Measurements from ENCODE around the gene ZNF865. TPM values are rescaled to one million over a fixed set of nuclear protein-coding genes. Genes with fewer than 3 reads are reported as not detected.
A peak's percentile ranks its signal among the peaks of the same experiment; 100 is the strongest.

Gene ZNF865
- total RNA-seq, 1 donor from 2014 or later, result 0.53 TPM

- H3K27me3 ChIP-seq (ENCODE audit: control insufficient read depth, insufficient read depth, low read length), result no peaks in the 10 kb centered on the region
- H3K4me3 ChIP-seq (ENCODE audit: low read depth, low read length), result no peak overlapping the region
- FAIRE-seq, result no peak
- DNase-seq (ENCODE audit: low read depth), result no peak
- TF ChIP-seq, protein P1, sequence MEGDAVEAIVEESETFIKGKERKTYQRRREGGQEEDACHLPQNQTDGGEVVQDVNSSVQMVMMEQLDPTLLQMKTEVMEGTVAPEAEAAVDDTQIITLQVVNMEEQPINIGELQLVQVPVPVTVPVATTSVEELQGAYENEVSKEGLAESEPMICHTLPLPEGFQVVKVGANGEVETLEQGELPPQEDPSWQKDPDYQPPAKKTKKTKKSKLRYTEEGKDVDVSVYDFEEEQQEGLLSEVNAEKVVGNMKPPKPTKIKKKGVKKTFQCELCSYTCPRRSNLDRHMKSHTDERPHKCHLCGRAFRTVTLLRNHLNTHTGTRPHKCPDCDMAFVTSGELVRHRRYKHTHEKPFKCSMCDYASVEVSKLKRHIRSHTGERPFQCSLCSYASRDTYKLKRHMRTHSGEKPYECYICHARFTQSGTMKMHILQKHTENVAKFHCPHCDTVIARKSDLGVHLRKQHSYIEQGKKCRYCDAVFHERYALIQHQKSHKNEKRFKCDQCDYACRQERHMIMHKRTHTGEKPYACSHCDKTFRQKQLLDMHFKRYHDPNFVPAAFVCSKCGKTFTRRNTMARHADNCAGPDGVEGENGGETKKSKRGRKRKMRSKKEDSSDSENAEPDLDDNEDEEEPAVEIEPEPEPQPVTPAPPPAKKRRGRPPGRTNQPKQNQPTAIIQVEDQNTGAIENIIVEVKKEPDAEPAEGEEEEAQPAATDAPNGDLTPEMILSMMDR (IDR thresholded peaks at IDR 0.05; ENCODE audit: insufficient read depth, low read length, severe bottlenecking), result no peak
- peaks cover 3% of the 10 kb centered on the region for H3K36me3 ChIP-seq (ENCODE audit: control insufficient read depth, insufficient read depth, low read length)
Measured at GRCh38 chr19:55644842-55645511, 39.5 kb downstream of the ZNF865 start.

GRCh38 chr19:55645512-55645881 lies 40.0 kb downstream of the ZNF865 start:
- H3K36me3 ChIP-seq (ENCODE audit: control insufficient read depth, insufficient read depth, low read length), result peaks cover 3% of the 10 kb centered on the region
- no peaks in the 10 kb centered on the region for H3K27me3 ChIP-seq (ENCODE audit: control insufficient read depth, insufficient read depth, low read length)
- DNase-seq (ENCODE audit: low read depth) (no peak), FAIRE-seq (no peak)
- H3K4me3 ChIP-seq (ENCODE audit: low read depth, low read length), result no peak overlapping the region
- TF ChIP-seq, protein P1 (IDR thresholded peaks at IDR 0.05; ENCODE audit: insufficient read depth, low read length, severe bottlenecking), result no peak

- TF ChIP-seq, protein P1 (IDR thresholded peaks at IDR 0.05; ENCODE audit: insufficient read depth, low read length, severe bottlenecking), result no peak
- DNase-seq (ENCODE audit: low read depth), result no peak
- H3K36me3 ChIP-seq (ENCODE audit: control insufficient read depth, insufficient read depth, low read length), result peaks cover 3% of the 10 kb centered on the region
- no peaks in the 10 kb centered on the region for H3K27me3 ChIP-seq (ENCODE audit: control insufficient read depth, insufficient read depth, low read length)
- FAIRE-seq, result no peak
- peak overlapping the region; percentile 76 for H3K4me3 ChIP-seq (ENCODE audit: low read depth, low read length)
Measured at GRCh38 chr19:55646889-55647731, 41.7 kb downstream of the ZNF865 start.

DNA sequence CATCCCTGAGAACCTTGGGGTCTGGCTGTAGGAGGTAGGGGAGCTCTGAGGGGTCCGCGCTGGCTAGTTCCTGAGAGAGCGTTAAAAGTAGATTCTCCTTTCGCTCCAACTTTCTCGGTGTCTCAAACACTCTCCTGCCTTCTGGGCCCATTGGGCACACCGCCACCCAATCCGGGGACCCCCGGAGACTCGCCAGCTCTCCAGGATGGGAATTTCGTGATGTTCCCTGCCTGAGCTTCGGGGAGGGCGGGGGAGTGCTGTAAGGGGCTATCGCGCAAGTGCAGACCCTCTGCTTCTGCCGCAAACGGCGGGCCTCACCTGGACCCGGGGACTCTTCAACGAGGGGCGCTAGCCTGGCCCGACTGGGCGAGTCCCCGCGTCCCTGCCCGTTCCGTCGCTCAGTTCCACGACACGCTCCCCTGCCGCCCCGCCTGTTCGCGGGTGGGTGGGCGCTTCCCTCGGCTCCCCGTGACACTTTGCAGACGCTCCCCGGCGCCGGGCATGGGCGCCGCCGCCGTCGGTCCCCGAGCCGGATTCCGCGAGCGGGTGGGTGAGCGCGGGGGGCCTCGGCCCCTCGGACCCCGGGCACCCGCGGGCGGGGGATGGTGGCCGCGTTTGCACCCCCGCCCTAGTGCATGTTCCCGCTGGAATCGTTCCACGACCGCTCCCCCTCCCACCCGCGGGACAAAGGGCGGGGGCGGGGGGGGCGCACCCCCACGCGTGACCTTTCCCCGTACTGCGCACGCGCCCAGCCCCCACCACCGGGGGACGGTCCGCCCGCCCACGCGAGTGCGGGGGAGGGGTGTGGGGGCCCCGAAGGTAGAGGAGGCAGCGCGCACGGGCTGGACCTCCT lies 42.5 kb downstream of the ZNF865 start, which contains the start of gene CCDC106:
Gene CCDC106, plus strand, starts transcription at position 481 of the 853 bp plus-strand sequence. CDS start 835 bp downstream, outside the sequence.
- TF ChIP-seq, protein P1 (IDR thresholded peaks at IDR 0.05; ENCODE audit: insufficient read depth, low read length, severe bottlenecking), result no peak
- H3K27me3 ChIP-seq (ENCODE audit: control insufficient read depth, insufficient read depth, low read length), result no peaks in the 10 kb centered on the region
- H3K36me3 ChIP-seq (ENCODE audit: control insufficient read depth, insufficient read depth, low read length), result peaks cover 3% of the 10 kb centered on the region
- H3K4me3 ChIP-seq (ENCODE audit: low read depth, low read length), result peak within 1 kb of the TSS; percentile 76
- FAIRE-seq (no peak), DNase-seq (ENCODE audit: low read depth) (no peak)

DNA sequence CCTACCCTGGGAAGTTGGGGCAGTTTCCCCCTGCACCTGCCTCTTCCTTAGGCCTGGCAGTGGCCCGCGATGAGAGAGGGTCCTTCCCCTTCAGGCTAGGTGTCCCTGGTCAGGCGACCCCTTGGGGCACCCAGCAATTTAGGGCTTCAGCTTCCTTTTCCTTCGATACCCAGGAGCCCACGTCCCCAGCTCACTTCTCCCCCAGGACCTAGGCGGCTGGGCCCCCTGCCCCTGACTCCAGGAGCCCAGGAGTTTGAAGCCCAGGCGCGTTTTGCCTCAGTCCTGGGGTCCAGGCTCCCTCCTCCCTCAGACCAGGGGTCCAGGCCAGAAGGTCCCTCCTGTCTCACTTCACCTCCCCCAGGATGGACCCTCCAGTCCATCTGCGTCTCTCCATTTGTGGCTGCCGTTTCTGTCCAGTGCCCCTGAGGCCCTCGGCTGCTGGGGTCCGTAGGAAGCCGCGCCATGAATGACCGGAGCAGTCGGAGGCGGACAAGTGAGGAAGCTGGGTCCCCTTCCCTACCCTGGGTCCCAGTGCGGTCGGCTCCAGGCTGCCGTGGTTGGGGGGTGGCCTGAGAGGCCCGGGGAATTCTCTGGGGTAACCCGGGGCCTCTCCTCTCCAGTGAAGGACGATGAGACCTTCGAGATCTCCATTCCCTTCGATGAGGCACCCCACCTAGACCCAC lies 43.3 kb downstream of the ZNF865 start:
- H3K36me3 ChIP-seq (ENCODE audit: control insufficient read depth, insufficient read depth, low read length), result peaks cover 3% of the 10 kb centered on the region
- FAIRE-seq (no peak), DNase-seq (ENCODE audit: low read depth) (no peak)
- TF ChIP-seq, protein P1 (IDR thresholded peaks at IDR 0.05; ENCODE audit: insufficient read depth, low read length, severe bottlenecking), result no peak
- H3K4me3 ChIP-seq (ENCODE audit: low read depth, low read length), result peak overlapping the region; percentile 76
- H3K27me3 ChIP-seq (ENCODE audit: control insufficient read depth, insufficient read depth, low read length), result no peaks in the 10 kb centered on the region
